ENCODE data around the gene MTR. TPM values are rescaled to one million over a fixed set of nuclear protein-coding genes. Genes with fewer than 3 reads are reported as not detected.

The MTR gene
- total and polyA plus RNA-seq, 11 donors = 11.8 to 84.2 (median 47.4) TPM

GRCh38 chr1:236893626-236894545 is 98.8 kb downstream of the MTR start:
- H3K4me3 ChIP-seq = no peak overlapping the region
- intact Hi-C loops (cut with DNase I) = loop anchor here in 7 of 10 donors (5.0 to 10.0 kb wide), 6 partner anchors 83 to 202 kb away; partner anchors contain the start of gene RYR2 (in 3 of the 7)
- peak overlapping the region in 9 of 12 donors; percentile 54 to 92 (median 82) for H3K27ac ChIP-seq
- H3K27me3 ChIP-seq = no peaks in the 10 kb centered on the region
- H3K36me3 ChIP-seq = peaks cover 3 to 97% (median 75%) of the 10 kb centered on the region in 9 donors
- DNase-seq (peak in 2 of 5 donors; percentile 18 to 40), ATAC-seq (no peak)
- no peak for TF ChIP-seq POLR2A (IDR thresholded peaks at IDR 0.05)
- TF ChIP-seq, protein P1, sequence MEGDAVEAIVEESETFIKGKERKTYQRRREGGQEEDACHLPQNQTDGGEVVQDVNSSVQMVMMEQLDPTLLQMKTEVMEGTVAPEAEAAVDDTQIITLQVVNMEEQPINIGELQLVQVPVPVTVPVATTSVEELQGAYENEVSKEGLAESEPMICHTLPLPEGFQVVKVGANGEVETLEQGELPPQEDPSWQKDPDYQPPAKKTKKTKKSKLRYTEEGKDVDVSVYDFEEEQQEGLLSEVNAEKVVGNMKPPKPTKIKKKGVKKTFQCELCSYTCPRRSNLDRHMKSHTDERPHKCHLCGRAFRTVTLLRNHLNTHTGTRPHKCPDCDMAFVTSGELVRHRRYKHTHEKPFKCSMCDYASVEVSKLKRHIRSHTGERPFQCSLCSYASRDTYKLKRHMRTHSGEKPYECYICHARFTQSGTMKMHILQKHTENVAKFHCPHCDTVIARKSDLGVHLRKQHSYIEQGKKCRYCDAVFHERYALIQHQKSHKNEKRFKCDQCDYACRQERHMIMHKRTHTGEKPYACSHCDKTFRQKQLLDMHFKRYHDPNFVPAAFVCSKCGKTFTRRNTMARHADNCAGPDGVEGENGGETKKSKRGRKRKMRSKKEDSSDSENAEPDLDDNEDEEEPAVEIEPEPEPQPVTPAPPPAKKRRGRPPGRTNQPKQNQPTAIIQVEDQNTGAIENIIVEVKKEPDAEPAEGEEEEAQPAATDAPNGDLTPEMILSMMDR (IDR thresholded peaks at IDR 0.05) = no peak
- no peaks in the 10 kb centered on the region for H3K9me3 ChIP-seq
- H3K4me1 ChIP-seq = peaks cover 0 to 73% (median 29%) of the 10 kb centered on the region in 12 donors
- WGBS, 4 donors = 84 to 91% (median 89%) methylated on average over 19 of the region's 19 CpGs

- peaks cover 0 to 58% (median 22%) of the 10 kb centered on the region in 12 donors for H3K4me1 ChIP-seq
- H3K27me3 ChIP-seq = no peaks in the 10 kb centered on the region
- ATAC-seq (peak; percentile 73 to 89 (median 78)), DNase-seq (peak in 4 of 5 donors; percentile 47 to 66 (median 58))
- 60 to 68% (median 61%) methylated on average over 8 of the region's 8 CpGs for WGBS, 4 donors
- intact Hi-C loops (cut with DNase I) = loop anchor here in 4 of 10 donors (2.0 to 10.0 kb wide), 3 partner anchors 21 to 149 kb away; partner anchors contain the start of gene RYR2 (in 2 of the 4)
- H3K36me3 ChIP-seq = peaks cover 3 to 95% (median 88%) of the 10 kb centered on the region in 9 donors
- H3K27ac ChIP-seq = peak overlapping the region in 11 of 12 donors; percentile 53 to 92 (median 79)
- no peak for TF ChIP-seq POLR2A (IDR thresholded peaks at IDR 0.05)
- TF ChIP-seq, protein P1 (IDR thresholded peaks at IDR 0.05) = no peak
- H3K9me3 ChIP-seq = no peaks in the 10 kb centered on the region
- no peak overlapping the region for H3K4me3 ChIP-seq
These were observed 100.7 kb downstream of the MTR start for GRCh38 chr1:236895665-236896387.

GRCh38 chr1:236896716-236897115 is 101.6 kb downstream of the MTR start:
- WGBS, 4 donors = 78 to 97% (median 91%) methylated on average over 2 of the region's 2 CpGs
- no peak overlapping the region for H3K4me3 ChIP-seq
- intact Hi-C loops (cut with DNase I) = loop anchor here in 4 of 10 donors (2.0 to 10.0 kb wide), 3 partner anchors 20 to 148 kb away; partner anchors contain the start of gene RYR2 (in 2 of the 4)
- H3K36me3 ChIP-seq = peaks cover under 1 to 91% (median 80%) of the 10 kb centered on the region in 9 donors
- H3K27me3 ChIP-seq = no peaks in the 10 kb centered on the region
- H3K27ac ChIP-seq = peak overlapping the region in 11 of 12 donors; percentile 53 to 92 (median 79)
- H3K4me1 ChIP-seq = peaks cover 0 to 49% (median 19%) of the 10 kb centered on the region in 12 donors
- no peak for TF ChIP-seq POLR2A (IDR thresholded peaks at IDR 0.05)
- TF ChIP-seq, protein P1 (IDR thresholded peaks at IDR 0.05) = no peak
- peaks cover 0 to 7% (median 0%) of the 10 kb centered on the region in 12 donors for H3K9me3 ChIP-seq
- DNase-seq = no peak
- no peak for ATAC-seq

Measured in heart left ventricle (tissue), 16 donors.